VCaP (cell line): Measurements from ENCODE around the gene AFF1.
A peak's percentile ranks its signal among the peaks of the same experiment; 100 is the strongest.

Source experiments
- H3K27ac ChIP-seq: fragments of 450-650 bp; 2 replicates; pipeline ENCODE4 v1.5.1; 2017
- TF ChIP-seq, protein P1 (sequence below): fragments of 450-650 bp; conservative IDR thresholded peaks from 2 replicates; pipeline ENCODE4 v1.5.1; 2017; ENCODE audit warnings: mild to moderate bottlenecking, moderate library complexity

AFF1 gene

DNA sequence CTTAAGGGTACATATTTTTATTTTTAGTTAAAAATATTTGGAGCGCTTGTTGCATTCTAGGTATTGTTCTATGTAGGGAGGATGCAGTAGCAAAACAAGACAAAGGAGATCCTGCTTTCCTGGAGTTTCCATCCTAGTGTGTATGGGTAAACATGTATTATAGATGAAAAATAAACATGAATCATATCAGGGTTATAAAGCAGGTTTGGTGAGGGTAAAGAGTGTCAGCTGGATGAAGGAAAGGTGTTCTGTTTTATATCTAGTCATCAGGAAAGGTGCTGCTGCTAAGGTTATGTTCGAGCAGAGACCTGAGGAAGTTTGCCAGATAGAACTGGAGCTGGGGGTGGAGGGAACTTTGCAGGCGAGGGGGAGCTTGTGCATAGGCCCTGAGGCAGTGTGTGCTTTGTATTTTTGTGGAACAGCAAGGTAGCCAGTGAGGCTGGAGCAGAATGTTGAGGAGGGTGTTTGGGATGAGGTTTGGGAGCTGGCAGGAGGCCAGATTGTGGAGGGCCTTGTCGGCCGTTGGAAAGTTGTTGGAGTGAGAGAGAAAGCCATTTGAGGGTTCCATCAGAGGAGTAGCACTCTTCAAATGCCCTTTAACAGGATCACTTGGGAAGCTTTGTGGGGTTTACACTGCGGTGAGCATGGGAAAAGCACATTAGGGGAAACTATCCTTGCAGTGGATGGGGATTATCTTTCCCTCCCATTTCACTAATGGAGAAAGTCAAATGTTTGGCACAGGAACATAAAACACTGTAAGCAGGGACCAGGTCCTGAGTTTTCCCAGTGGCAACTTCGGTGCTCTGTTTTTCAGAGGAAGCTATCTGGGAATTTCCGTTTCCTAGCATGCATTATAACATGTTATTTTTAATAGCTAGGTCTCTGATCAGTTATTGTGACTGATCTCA is 35.9 kb downstream of the AFF1 start:
- TF ChIP-seq, protein P1, sequence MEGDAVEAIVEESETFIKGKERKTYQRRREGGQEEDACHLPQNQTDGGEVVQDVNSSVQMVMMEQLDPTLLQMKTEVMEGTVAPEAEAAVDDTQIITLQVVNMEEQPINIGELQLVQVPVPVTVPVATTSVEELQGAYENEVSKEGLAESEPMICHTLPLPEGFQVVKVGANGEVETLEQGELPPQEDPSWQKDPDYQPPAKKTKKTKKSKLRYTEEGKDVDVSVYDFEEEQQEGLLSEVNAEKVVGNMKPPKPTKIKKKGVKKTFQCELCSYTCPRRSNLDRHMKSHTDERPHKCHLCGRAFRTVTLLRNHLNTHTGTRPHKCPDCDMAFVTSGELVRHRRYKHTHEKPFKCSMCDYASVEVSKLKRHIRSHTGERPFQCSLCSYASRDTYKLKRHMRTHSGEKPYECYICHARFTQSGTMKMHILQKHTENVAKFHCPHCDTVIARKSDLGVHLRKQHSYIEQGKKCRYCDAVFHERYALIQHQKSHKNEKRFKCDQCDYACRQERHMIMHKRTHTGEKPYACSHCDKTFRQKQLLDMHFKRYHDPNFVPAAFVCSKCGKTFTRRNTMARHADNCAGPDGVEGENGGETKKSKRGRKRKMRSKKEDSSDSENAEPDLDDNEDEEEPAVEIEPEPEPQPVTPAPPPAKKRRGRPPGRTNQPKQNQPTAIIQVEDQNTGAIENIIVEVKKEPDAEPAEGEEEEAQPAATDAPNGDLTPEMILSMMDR, result no peak
- H3K27ac ChIP-seq, result peak overlapping the region; percentile 82

- peak overlapping the region; percentile 82 for H3K27ac ChIP-seq
Observed at GRCh38 chr4:86971355-86971683, 36.5 kb downstream of the AFF1 start.

GRCh38 chr4:86972997-86973396 is 38.2 kb downstream of the AFF1 start:
- TF ChIP-seq, protein P1, result no peak
- peak overlapping the region; percentile 82 for H3K27ac ChIP-seq

More at GRCh38 chr4:86971355-86971683, 36.5 kb downstream of the AFF1 start:
- TF ChIP-seq, protein P1, result no peak

- peak overlapping the region; percentile 82 for H3K27ac ChIP-seq
- TF ChIP-seq, protein P1, result no peak
Observed at GRCh38 chr4:86973668-86974067, 38.9 kb downstream of the AFF1 start.

GRCh38 chr4:86974551-86974994 is 39.8 kb downstream of the AFF1 start:
- TF ChIP-seq, protein P1, result no peak
- peak overlapping the region; percentile 82 for H3K27ac ChIP-seq

GRCh38 chr4:86975927-86976326 is 41.1 kb downstream of the AFF1 start:
- TF ChIP-seq, protein P1, result no peak
- H3K27ac ChIP-seq, result no peak overlapping the region

- TF ChIP-seq, protein P1, result no peak
- no peak overlapping the region for H3K27ac ChIP-seq
Observed at GRCh38 chr4:86976801-86977485, 42.1 kb downstream of the AFF1 start.
